Measurements from ENCODE around the gene JADE2.

- TF ChIP-seq GATA3 (IDR thresholded peaks at IDR 0.05; ENCODE audit: low read depth, low read length): no peak
- no peak for TF ChIP-seq GATA2 (IDR thresholded peaks at IDR 0.05; ENCODE audit: low read depth, low read length)
Observed at GRCh38 chr5:134489227-134489944, 36.1 kb upstream of the JADE2 start.
